Ovary (tissue), 9 donors: ENCODE results near the gene ADM5. TPM values are rescaled to one million over a fixed set of nuclear protein-coding genes. Genes with fewer than 3 reads are reported as not detected.

Experiments used
- DNase-seq, 5 donors: peaks; one replicate each; pipeline ENCODE4 v3.0.0-alpha.2; 2019 to 2020
- H3K27ac ChIP-seq, 2 donors: fragments of 200-600 bp; one replicate each; pipeline versions ENCODE4 v1.5.1 to v1.8.0; 2019 to 2022
- H3K27me3 ChIP-seq: fragments of 200-600 bp; one replicate; pipeline ENCODE4 v1.8.0; 2022
- H3K36me3 ChIP-seq: fragments of 200-600 bp; sonication (generic); one replicate; pipeline ENCODE4 v1.5.1; 2019
- H3K4me1 ChIP-seq: one replicate; pipeline ENCODE4 v1.8.1; 2013; ENCODE audit warnings: mild to moderate bottlenecking, moderate library complexity; ENCODE audit not compliant: insufficient read depth
- H3K4me3 ChIP-seq: fragments of 200-600 bp; sonication (generic); one replicate; pipeline ENCODE4 v1.5.1; 2017
- H3K9me3 ChIP-seq, 2 donors: fragments of 200-600 bp in 1 of 2; sonication (generic) in 1 of 2; one replicate each; pipeline versions ENCODE4 v1.5.1 to v1.8.1; 2013 to 2019; ENCODE audit warnings: mild to moderate bottlenecking in 1 of 2, moderate library complexity in 1 of 2
- EP300 ChIP-seq: sonication (generic); formaldehyde crosslinking; IDR thresholded peaks from one replicate; pipeline ENCODE4 v1.6.1; 2017; ENCODE audit warnings: antibody characterized with exemption
- POLR2A ChIP-seq: fragments of 450-650 bp; IDR thresholded peaks from one replicate; pipeline ENCODE4 v1.6.1; 2017; ENCODE audit warnings: antibody characterized with exemption, mild to moderate bottlenecking, moderate library complexity
- WGBS, 3 donors: extraction: QIAGEN DNeasy Blood & Tissue Kit in 1 of 3; methylation state at CpG; one replicate each; pipeline versions ENCODE4 v1.1.5 to v1.1.7; 2013 to 2017; 5-methylcytosine and 5-hydroxymethylcytosine counted together
- intact Hi-C, 4 donors: fragments of 100-400 bp; cut with DNase I; formaldehyde crosslinking; loops; one replicate each; pipeline versions ENCODE4 v1.11.0 to v1.15.1; 2022 to 2023
- polyA plus RNA-seq, 2 donors: library from polyadenylated mRNA; stranded (reverse); fragments of 200-250 nt in 1 of 2; fragments of 350-450 nt in 1 of 2; fragmentation: Illumina TruSeq in 1 of 2; extraction: RNeasy Lipid Tissue Mini Kit (QIAGEN cat#74804) in 1 of 2; gene quantifications; one replicate each; pipeline ENCODE4 v1.2.3, GENCODE V29; 2013 to 2014
- total RNA-seq, 7 donors: library from RNA; depleted of rRNA in 2 of 7; stranded (reverse); fragments of >200 nt in 2 of 7; fragmentation: NEBNext Ultra II Directional in 3 of 7; extraction: Animal tissue kit (Norgen Biotek cat#: 25700) in 3 of 7; gene quantifications; one replicate each; pipeline versions ENCODE4 v1.1.0 to v1.2.4, GENCODE V29; 2016 to 2023
- TF ChIP-seq, protein P1 (sequence below), 3 donors: fragments of 450-650 bp in 2 of 3; fragments of 200-600 bp in 1 of 3; IDR thresholded peaks; one replicate each; pipeline versions ENCODE4 v1.5.1 to v1.8.0; 2016 to 2022; ENCODE audit warnings: antibody characterized with exemption in 3 of 3, mild to moderate bottlenecking in 1 of 3
- donor health status: DM: no; HTN: no; CAD: no; lungs with moderate emphysema.
- donor health status: DM: no; HTN: no; CAD: no.
- donor health status: Bipolar disorder and iron deficiency.
- donor health status: DM: yes; HTN: yes; CAD: no.
- donor health status: DM: no; HTN: no; CAD: no.
- donor health status: DM: yes; HTN: yes; CAD: no.

The ADM5 gene
- total and polyA plus RNA-seq, 9 donors = 0.48 to 1.9 (median 1.3) TPM; not detected in 1

DNA sequence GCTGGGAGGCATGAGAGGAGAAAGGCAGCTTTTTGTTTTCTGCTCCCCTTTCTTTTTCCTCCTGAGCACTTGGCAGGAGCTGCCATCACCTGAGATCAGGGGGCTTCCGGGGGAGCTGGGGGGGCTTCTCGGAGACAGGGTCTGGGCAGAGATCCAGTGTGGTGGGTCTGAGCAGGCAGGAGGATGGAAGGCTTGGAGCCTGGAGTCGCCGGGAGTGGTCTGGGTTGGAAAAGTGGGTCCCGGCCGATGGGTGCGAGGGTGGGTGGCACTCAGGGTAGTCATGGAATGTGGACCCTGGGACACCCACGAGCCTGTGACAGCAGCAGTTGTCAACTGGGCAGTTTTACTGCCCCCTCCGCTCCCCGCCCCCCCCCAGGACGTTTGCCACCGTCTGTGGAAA, 2.2 kb upstream of the ADM5 start:
- TF ChIP-seq POLR2A (no peak), EP300 (no peak)
- TF ChIP-seq, protein P1, sequence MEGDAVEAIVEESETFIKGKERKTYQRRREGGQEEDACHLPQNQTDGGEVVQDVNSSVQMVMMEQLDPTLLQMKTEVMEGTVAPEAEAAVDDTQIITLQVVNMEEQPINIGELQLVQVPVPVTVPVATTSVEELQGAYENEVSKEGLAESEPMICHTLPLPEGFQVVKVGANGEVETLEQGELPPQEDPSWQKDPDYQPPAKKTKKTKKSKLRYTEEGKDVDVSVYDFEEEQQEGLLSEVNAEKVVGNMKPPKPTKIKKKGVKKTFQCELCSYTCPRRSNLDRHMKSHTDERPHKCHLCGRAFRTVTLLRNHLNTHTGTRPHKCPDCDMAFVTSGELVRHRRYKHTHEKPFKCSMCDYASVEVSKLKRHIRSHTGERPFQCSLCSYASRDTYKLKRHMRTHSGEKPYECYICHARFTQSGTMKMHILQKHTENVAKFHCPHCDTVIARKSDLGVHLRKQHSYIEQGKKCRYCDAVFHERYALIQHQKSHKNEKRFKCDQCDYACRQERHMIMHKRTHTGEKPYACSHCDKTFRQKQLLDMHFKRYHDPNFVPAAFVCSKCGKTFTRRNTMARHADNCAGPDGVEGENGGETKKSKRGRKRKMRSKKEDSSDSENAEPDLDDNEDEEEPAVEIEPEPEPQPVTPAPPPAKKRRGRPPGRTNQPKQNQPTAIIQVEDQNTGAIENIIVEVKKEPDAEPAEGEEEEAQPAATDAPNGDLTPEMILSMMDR (IDR thresholded peaks at IDR 0.05) = no peak

DNA sequence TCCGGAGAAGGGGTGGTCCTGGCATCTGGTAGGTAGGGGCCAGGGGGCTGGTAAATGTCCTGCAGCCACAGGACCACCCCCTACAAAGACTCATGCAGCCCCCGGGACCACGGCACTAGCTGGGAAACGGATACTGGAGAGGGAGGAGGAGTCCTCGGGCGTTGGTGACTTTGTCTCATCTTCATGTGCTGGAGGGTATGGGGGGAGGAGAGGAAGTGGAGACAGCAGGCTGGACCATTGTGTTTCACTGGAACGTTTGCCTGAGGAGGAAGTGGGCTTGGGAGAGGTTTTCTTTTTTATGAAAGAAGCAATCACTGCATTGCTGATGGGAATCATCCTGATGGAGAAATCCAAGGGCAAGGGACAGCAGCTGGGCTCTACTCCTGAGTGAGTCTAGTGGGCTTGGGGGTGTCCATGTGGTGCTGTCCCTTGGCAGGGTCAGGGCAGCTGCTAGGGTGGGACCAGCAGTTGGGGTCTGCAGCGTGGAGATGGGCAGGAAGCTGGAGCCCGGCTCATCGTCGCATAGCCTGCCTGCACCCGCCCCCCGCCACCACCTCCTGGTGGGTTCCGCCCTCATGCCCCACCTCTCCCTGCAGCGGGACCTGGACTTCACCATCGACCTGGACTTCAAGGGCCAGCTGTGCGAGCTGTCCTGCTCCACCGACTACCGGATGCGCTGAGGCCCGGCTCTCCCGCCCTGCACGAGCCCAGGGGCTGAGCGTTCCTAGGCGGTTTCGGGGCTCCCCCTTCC, 1.7 kb upstream of the ADM5 start:
- WGBS, 3 donors = 69 to 74% (median 69%) methylated on average over 23 to 26 of the region's 26 CpGs
- peak in 1 of 5 donors; percentile 24 for DNase-seq
- Histone ChIP-seq H3K4me3 (no peak overlapping the region), H3K27ac (no peak overlapping the region), H3K9me3 (no peaks in the 10 kb centered on the region), H3K36me3 (no peaks in the 10 kb centered on the region), H3K4me1 (no peaks in the 10 kb centered on the region), H3K27me3 (no peaks in the 10 kb centered on the region)
- TF ChIP-seq POLR2A = no peak
- TF ChIP-seq, protein P1 (IDR thresholded peaks at IDR 0.05) = no peak
- no peak for TF ChIP-seq EP300
- intact Hi-C loops = loop anchor here in 1 of 4 donors (10.0 kb wide), 2 partner anchors 93 to 213 kb away; partner anchors contain the start of genes FLT3LG and PRR12

More for the DNA sequence above, 2.2 kb upstream of the ADM5 start:
- H3K27ac ChIP-seq = no peak overlapping the region
- H3K27me3 ChIP-seq = no peaks in the 10 kb centered on the region
- no peaks in the 10 kb centered on the region for H3K36me3 ChIP-seq
- H3K4me1 ChIP-seq = no peaks in the 10 kb centered on the region
- 65 to 70% (median 68%) methylated on average over 12 of the region's 12 CpGs for WGBS, 3 donors
- H3K4me3 ChIP-seq = no peak overlapping the region
- DNase-seq = peak in 1 of 5 donors; percentile 29
- no peaks in the 10 kb centered on the region for H3K9me3 ChIP-seq
- intact Hi-C loops = loop anchor here in 1 of 4 donors (10.0 kb wide), 2 partner anchors 92 to 212 kb away; partner anchors contain the start of genes FLT3LG and PRR12

DNA sequence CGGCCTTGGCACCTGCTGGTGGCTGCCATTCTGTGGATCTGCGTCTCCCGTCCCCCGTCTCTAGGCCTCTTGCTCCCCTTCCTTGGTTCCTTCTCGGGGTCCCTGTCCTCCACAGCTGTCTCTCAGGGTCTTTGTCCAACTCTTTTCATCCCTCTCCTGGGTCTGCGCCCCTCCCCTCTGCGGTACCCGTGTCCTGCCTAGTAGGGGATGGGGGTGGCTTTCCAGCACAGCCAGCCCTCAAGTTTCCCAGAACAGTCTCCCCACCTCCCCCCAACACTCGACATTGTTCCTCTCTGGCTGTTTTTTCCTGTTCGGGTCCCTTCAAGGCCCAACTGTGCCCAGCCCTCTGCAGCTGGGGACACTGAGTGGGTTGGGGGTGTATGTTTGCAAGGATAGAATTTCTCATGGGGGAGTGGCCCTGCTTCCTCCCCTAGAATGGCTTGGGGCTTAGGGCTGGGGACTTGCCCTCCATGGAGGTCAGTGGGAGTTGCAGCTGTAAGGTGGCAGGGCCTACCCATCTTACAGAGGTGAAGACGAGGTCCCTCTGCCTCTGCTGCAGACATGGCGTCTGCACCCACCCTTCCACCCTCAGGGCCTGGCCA, 762 bp upstream of the ADM5 start:
- Histone ChIP-seq H3K36me3 (no peaks in the 10 kb centered on the region), H3K4me3 (no peak overlapping the region), H3K27me3 (no peaks in the 10 kb centered on the region), H3K4me1 (no peaks in the 10 kb centered on the region), H3K27ac (no peak overlapping the region), H3K9me3 (no peaks in the 10 kb centered on the region)
- TF ChIP-seq, protein P1 (IDR thresholded peaks at IDR 0.05) = no peak
- TF ChIP-seq POLR2A (no peak), EP300 (no peak)
- no peak for DNase-seq
- 70 to 78% (median 75%) methylated on average over 12 of the region's 12 CpGs for WGBS, 3 donors
- intact Hi-C loops = loop anchor here in 1 of 4 donors (10.0 kb wide), 2 partner anchors 94 to 214 kb away; partner anchors contain the start of genes FLT3LG and PRR12

DNA sequence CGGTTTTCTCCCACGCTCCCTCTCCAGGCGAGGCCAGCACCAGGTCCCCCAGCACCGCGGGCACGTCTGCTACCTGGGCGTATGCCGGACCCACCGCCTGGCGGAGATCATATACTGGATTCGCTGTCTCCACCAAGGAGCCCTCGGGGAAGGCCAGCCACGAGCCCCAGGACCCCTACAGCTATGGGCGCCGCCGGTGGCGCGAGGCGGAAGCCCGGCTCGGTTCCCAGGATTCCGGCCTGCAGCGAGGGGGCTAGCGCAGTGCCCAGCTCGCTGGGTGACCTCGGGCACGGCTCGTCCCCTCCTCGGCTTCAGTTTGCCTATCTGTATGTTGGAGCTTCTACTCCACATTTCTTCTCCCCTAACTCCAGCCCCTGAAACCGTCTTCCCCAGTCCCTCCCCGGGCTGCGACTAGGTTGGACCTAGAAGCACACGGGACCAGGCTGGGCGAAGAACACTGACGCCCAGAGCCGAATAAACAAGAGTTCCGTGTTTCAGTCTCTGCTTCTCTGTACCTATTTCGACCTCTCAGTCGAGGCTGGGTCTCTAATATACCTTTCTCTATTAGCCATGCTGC, 773 bp downstream of the ADM5 start:
- no peak for TF ChIP-seq POLR2A
- TF ChIP-seq, protein P1 (IDR thresholded peaks at IDR 0.05) = no peak
- no peak for TF ChIP-seq EP300
- DNase-seq = no peak

More for the DNA sequence above, 773 bp downstream of the ADM5 start:
- intact Hi-C loops = loop anchor here in 1 of 4 donors (2.0 kb wide), 1 partner anchor 67 kb away; no protein-coding TSS in a partner anchor
- H3K36me3 ChIP-seq = no peaks in the 10 kb centered on the region
- no peaks in the 10 kb centered on the region for H3K27me3 ChIP-seq
- WGBS, 3 donors = 2 to 4% (median 3%) methylated on average over 37 to 39 of the region's 39 CpGs
- peak overlapping the region; percentile 8 to 10 for H3K27ac ChIP-seq
- no peaks in the 10 kb centered on the region for H3K4me1 ChIP-seq
- H3K9me3 ChIP-seq = no peaks in the 10 kb centered on the region
- H3K4me3 ChIP-seq = peak overlapping the region; percentile 39
